ENCODE results near the gene HAGH. TPM values are rescaled to one million over a fixed set of nuclear protein-coding genes. Genes with fewer than 3 reads are reported as not detected.

Gene HAGH
- total RNA-seq, 1 experiment from 2014 or later = 85.2 TPM

GRCh38 chr16:1762196-1762878, 64.3 kb downstream of the HAGH start:
- DNase-seq (ENCODE audit: low spot score) = no peak

- DNase-seq (ENCODE audit: low spot score) = no peak
These were observed 64.9 kb downstream of the HAGH start for GRCh38 chr16:1761751-1762150.

DNA sequence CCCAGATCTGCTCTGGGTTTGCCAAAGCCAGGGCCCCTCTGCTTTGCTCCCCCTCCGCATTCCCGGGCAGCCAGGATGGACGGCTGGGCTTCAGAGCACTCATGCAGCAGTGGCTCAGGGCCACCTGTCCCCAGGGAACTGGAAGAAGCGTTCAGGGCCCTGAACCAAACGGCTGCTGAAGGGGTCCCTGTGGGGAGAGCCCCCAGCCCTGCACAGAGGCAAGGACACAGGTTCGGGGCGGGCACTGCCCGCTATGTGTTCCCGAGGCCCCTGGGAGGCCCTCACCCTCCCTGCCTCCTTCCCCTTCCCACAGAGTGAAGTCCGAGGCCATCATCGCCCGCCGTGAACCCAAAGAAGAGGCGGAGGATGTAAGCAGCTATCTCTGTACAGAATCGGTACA, 65.7 kb downstream of the HAGH start:
- no peak for DNase-seq (ENCODE audit: low spot score)

GRCh38 chr16:1759511-1759910, 67.1 kb downstream of the HAGH start:
- DNase-seq (ENCODE audit: low spot score) = no peak

- no peak for DNase-seq (ENCODE audit: low spot score)
These were observed 67.7 kb downstream of the HAGH start for GRCh38 chr16:1758923-1759322.

DNA sequence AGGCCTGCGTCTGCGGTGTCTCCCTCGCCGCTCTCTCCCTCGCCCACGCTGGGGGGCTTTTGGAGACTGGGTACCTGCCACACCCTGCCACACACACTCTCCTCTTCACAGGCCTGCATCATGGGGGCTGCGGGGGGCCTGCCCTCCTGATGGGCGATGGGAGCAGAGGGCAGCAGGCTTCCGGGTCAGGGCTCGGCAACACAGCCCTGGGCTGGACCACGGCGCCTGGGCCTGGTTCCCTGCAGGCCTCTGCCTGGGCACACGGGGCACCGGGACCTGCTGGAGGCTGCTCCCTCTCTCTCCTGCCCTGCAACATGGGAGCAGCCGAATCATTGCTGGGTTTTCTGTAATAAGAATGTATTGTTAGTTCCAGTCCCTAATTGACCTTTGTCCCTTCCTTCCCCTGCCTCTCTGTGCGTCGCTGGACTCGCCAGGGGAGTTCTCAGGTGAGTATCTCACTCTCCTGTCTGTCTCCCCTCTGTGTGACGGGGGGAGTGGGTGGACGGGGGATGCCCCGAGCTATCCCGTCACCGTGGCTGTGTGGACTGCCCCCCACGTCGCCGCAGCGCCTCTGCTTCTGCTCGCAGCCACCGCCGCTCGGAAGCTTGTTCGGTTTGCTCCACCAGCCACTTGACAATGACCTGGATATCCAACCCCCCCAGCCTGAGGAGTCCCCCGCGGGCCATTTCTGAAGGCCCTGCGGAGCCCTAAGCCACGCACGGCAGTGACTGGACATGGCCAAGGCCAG, 68.7 kb downstream of the HAGH start:
- DNase-seq (ENCODE audit: low spot score) = no peak

Other genes starting within 250 kb of the HAGH start
- 12.5 and 16.3 TPM in 2 replicates for gene IFT140, start 214.8 kb downstream of the HAGH start, total RNA-seq (2014; rRNA removed; shearing (Covaris generic))
- 9.7 and 10.6 TPM in 2 replicates for gene CRAMP1, start 214.5 kb downstream of the HAGH start, total RNA-seq (2014; rRNA removed; shearing (Covaris generic))
- gene JPT2, start 148.5 kb downstream of the HAGH start, total RNA-seq (2014; rRNA removed; shearing (Covaris generic)) = 96.1 and 106 TPM in 2 replicates
- gene MAPK8IP3, start 120.6 kb downstream of the HAGH start, total RNA-seq (2014; rRNA removed; shearing (Covaris generic)) = 91.6 and 120 TPM in 2 replicates
- gene NME3, start 55.3 kb downstream of the HAGH start, total RNA-seq (2014; rRNA removed; shearing (Covaris generic)) = 186 and 224 TPM in 2 replicates
- gene EME2, start 54.0 kb downstream of the HAGH start, total RNA-seq (2014; rRNA removed; shearing (Covaris generic)) = 75.6 and 84.1 TPM in 2 replicates
- 355 and 493 TPM in 2 replicates for gene MRPS34, start 53.7 kb downstream of the HAGH start, total RNA-seq (2014; rRNA removed; shearing (Covaris generic))
- gene SPSB3, start 44.3 kb downstream of the HAGH start, total RNA-seq (2014; rRNA removed; shearing (Covaris generic)) = 96.9 and 102 TPM in 2 replicates
- gene NUBP2, start 43.9 kb downstream of the HAGH start, total RNA-seq (2014; rRNA removed; shearing (Covaris generic)) = 215 and 217 TPM in 2 replicates
- 0.08 TPM in 1 of 2 replicates, not detected in the other for gene IGFALS, start 33.1 kb downstream of the HAGH start, total RNA-seq (2014; rRNA removed; shearing (Covaris generic))
- 85.5 and 92.5 TPM in 2 replicates for gene FAHD1, start 381 bp upstream of the HAGH start, total RNA-seq (2014; rRNA removed; shearing (Covaris generic))
- not detected in 2 replicates for gene MEIOB, start 45.3 kb upstream of the HAGH start, total RNA-seq (2014; rRNA removed; shearing (Covaris generic))
- gene HS3ST6, start 91.6 kb upstream of the HAGH start, total RNA-seq (2014; rRNA removed; shearing (Covaris generic)) = not detected in 2 replicates
- gene MSRB1, start 116.4 kb upstream of the HAGH start, total RNA-seq (2014; rRNA removed; shearing (Covaris generic)) = 31.7 and 35.7 TPM in 2 replicates
- not detected in 2 replicates for gene RPL3L, start 127.9 kb upstream of the HAGH start, total RNA-seq (2014; rRNA removed; shearing (Covaris generic))
- gene NDUFB10, start 132.7 kb upstream of the HAGH start, total RNA-seq (2014; rRNA removed; shearing (Covaris generic)) = 415 and 426 TPM in 2 replicates
- gene RPS2, start 138.0 kb upstream of the HAGH start, total RNA-seq (2014; rRNA removed; shearing (Covaris generic)) = 4,154 and 4,232 TPM in 2 replicates
- gene RNF151, start 140.0 kb upstream of the HAGH start, total RNA-seq (2014; rRNA removed; shearing (Covaris generic)) = not detected in 2 replicates
- gene TBL3, start 145.2 kb upstream of the HAGH start, total RNA-seq (2014; rRNA removed; shearing (Covaris generic)) = 134 and 140 TPM in 2 replicates
- gene NOXO1, start 154.6 kb upstream of the HAGH start, total RNA-seq (2014; rRNA removed; shearing (Covaris generic)) = 141 and 161 TPM in 2 replicates
- gene GFER, start 157.4 kb upstream of the HAGH start, total RNA-seq (2014; rRNA removed; shearing (Covaris generic)) = 51.7 and 70.3 TPM in 2 replicates
- 1.9 and 2.3 TPM in 2 replicates for gene SYNGR3, start 163.1 kb upstream of the HAGH start, total RNA-seq (2014; rRNA removed; shearing (Covaris generic))
- gene ZNF598, start 183.0 kb upstream of the HAGH start, total RNA-seq (2014; rRNA removed; shearing (Covaris generic)) = 42.9 and 49.0 TPM in 2 replicates
- gene NPW, start 193.0 kb upstream of the HAGH start, total RNA-seq (2014; rRNA removed; shearing (Covaris generic)) = 0.91 and 2.7 TPM in 2 replicates
- 258 and 259 TPM in 2 replicates for gene NHERF2, start 200.1 kb upstream of the HAGH start, total RNA-seq (2014; rRNA removed; shearing (Covaris generic))
- 157 and 215 TPM in 2 replicates for gene NTHL1, start 221.0 kb upstream of the HAGH start, total RNA-seq (2014; rRNA removed; shearing (Covaris generic))
- gene TSC2, start 221.2 kb upstream of the HAGH start, total RNA-seq (2014; rRNA removed; shearing (Covaris generic)) = 75.1 and 85.0 TPM in 2 replicates

Measured in HT-29 (cell line).